22Rv1 (cell line): ENCODE data around the gene DNASE1L1.

Experiments
- H3K27ac ChIP-seq: fragments of 450-650 bp; 2 replicates; pipeline ENCODE4 v1.5.1; 2017
- CTCF ChIP-seq: fragments of 450-650 bp; IDR thresholded peaks from 2 replicates; pipeline ENCODE4 v1.5.1; 2017; ENCODE audit warnings: mild to moderate bottlenecking
- ZFX ChIP-seq: fragments of 450-650 bp; IDR thresholded peaks from 2 replicates; pipeline ENCODE4 v1.6.1; 2017; ENCODE audit warnings: antibody characterized with exemption, borderline replicate concordance

Gene DNASE1L1

GRCh38 chrX:154435171-154435733 is 26.2 kb upstream of the DNASE1L1 start:
- H3K27ac ChIP-seq = no peak overlapping the region
- no peak for TF ChIP-seq CTCF

GRCh38 chrX:154434394-154435168 is 25.5 kb upstream of the DNASE1L1 start:
- H3K27ac ChIP-seq = no peak overlapping the region
- no peak for TF ChIP-seq ZFX
- TF ChIP-seq CTCF = no peak

GRCh38 chrX:154433605-154434004 is 24.6 kb upstream of the DNASE1L1 start:
- TF ChIP-seq CTCF = no peak
- no peak for TF ChIP-seq ZFX

GRCh38 chrX:154432210-154432609 is 23.2 kb upstream of the DNASE1L1 start:
- TF ChIP-seq ZFX = no peak
- no peak for TF ChIP-seq CTCF
- no peak overlapping the region for H3K27ac ChIP-seq

More at GRCh38 chrX:154433605-154434004, 24.6 kb upstream of the DNASE1L1 start:
- no peak overlapping the region for H3K27ac ChIP-seq

- TF ChIP-seq ZFX (no peak), CTCF (no peak)
- H3K27ac ChIP-seq = no peak overlapping the region
Measured at GRCh38 chrX:154431341-154431740, 22.3 kb upstream of the DNASE1L1 start.

GRCh38 chrX:154430916-154431315 is 21.9 kb upstream of the DNASE1L1 start:
- H3K27ac ChIP-seq = 0 out of 2 replicates have a peak overlapping the region, but pooled peaks have one; percentile 7
- TF ChIP-seq CTCF (no peak), ZFX (no peak)

GRCh38 chrX:154430479-154430878 is 21.4 kb upstream of the DNASE1L1 start:
- TF ChIP-seq CTCF (no peak), ZFX (no peak)
- 0 out of 2 replicates have a peak overlapping the region, but pooled peaks have one; percentile 7 for H3K27ac ChIP-seq
